ENCODE results near the gene ZFP92. TPM values are rescaled to one million over a fixed set of nuclear protein-coding genes. Genes with fewer than 3 reads are reported as not detected.

ZFP92 gene
- total RNA-seq, 1 donor from 2014 or later = 1.6 TPM

DNA sequence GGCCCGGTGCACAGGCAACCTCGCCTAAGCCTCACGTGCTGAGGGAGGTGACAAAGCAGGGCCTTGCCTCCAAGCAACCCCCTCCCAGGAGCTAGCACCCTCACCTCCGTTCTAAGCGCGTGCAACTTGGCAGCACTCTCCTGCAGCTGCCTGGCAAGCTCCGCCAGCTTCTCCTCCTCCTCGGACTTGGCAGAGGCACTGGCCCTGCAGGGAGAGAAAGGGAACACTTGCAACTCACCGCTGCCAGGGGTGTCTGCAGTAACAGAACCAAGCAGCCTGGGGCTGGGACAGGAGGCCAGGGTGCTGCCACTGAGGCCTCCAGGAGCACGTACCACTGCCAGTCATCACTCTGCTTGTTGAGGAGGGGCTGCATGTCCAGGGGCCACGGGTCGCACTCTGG is 44.9 kb downstream of the ZFP92 start:
- TF ChIP-seq, protein P1, sequence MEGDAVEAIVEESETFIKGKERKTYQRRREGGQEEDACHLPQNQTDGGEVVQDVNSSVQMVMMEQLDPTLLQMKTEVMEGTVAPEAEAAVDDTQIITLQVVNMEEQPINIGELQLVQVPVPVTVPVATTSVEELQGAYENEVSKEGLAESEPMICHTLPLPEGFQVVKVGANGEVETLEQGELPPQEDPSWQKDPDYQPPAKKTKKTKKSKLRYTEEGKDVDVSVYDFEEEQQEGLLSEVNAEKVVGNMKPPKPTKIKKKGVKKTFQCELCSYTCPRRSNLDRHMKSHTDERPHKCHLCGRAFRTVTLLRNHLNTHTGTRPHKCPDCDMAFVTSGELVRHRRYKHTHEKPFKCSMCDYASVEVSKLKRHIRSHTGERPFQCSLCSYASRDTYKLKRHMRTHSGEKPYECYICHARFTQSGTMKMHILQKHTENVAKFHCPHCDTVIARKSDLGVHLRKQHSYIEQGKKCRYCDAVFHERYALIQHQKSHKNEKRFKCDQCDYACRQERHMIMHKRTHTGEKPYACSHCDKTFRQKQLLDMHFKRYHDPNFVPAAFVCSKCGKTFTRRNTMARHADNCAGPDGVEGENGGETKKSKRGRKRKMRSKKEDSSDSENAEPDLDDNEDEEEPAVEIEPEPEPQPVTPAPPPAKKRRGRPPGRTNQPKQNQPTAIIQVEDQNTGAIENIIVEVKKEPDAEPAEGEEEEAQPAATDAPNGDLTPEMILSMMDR (IDR thresholded peaks at IDR 0.05) = no peak
- Mint-ChIP-seq H3K4me3 (no peak overlapping the region), H3K27me3 (no peaks in the 10 kb centered on the region), H3K27ac (no peak overlapping the region), H3K9me3 (no peaks in the 10 kb centered on the region), H3K36me3 (ENCODE audit: low read depth) (peaks cover 47% of the 10 kb centered on the region), H3K4me1 (no peaks in the 10 kb centered on the region)
- ChIA-PET POLR2A (no interaction called here), CTCF (no interaction called here)
- intact Hi-C loops (cut with micrococcal nuclease) = no loop called here
- ATAC-seq (ENCODE audit: low read depth) (no peak), DNase-seq (no peak)

DNA sequence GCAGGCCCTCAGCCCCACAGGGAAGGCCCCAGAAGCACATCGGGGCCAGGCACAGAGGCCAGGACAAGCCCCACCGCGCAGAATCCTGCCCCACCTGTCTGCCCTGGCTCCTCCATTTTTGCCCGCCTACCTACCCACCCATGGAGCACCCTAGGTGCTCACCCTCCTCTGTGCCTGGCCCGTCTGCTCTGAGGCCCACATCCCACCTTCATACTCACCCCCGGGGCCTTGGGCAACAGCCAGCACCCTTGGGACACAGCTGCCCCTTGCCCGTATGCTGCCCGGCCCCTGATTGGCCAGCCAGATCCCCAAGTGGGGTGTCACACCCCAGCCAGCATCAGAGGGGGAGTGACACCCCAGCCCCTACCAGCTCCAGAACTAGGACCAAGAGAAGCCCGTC is 45.4 kb downstream of the ZFP92 start:
- POLR2A ChIA-PET = no interaction called here
- CTCF ChIA-PET = no interaction called here
- TF ChIP-seq, protein P1 (IDR thresholded peaks at IDR 0.05) = no peak
- DNase-seq (no peak), ATAC-seq (ENCODE audit: low read depth) (no peak)
- peaks cover 46% of the 10 kb centered on the region for H3K36me3 Mint-ChIP-seq (ENCODE audit: low read depth)
- no peak overlapping the region for H3K27ac Mint-ChIP-seq
- H3K4me1 Mint-ChIP-seq = no peaks in the 10 kb centered on the region
- no peak overlapping the region for H3K4me3 Mint-ChIP-seq
- no peaks in the 10 kb centered on the region for H3K27me3 Mint-ChIP-seq
- H3K9me3 Mint-ChIP-seq = no peaks in the 10 kb centered on the region
- intact Hi-C loops (cut with micrococcal nuclease) = no loop called here

DNA sequence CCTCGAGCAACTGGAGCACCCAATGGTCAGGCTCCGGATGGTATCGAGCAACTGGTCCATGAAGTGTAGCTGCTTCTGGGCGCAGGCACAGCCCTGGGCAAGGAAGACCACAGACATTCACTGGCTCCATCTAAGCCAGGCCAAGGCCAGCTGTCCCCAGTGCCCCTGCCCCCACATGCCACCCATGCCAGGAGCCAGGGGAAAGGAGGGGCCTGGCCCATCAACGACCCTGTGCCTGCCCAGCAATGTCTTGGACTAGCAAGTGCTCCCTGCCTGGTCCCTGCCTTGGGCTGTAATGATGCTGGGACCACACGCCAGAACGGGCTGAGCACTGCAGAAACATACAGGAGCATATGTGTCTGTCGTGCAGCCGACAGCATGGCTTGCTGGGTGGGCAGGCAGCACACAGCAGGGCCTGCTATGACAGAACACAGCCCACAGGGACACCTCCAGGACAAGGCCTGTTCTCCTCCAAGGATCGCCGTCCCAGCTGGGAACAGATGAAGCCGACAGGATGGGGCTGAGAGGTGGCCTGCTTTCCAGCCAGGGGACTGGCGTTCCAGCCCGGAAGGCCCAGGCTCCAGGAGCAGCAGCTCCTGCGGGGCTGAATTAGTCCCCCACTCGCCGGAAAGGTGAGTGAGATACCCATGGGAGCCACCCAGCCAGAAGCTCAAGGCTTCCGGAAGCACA is 46.0 kb downstream of the ZFP92 start:
- Mint-ChIP-seq H3K4me3 (no peak overlapping the region), H3K27me3 (no peaks in the 10 kb centered on the region), H3K9me3 (no peaks in the 10 kb centered on the region), H3K27ac (no peak overlapping the region), H3K36me3 (ENCODE audit: low read depth) (peaks cover 49% of the 10 kb centered on the region), H3K4me1 (no peaks in the 10 kb centered on the region)
- intact Hi-C loops (cut with micrococcal nuclease) = no loop called here
- TF ChIP-seq, protein P1 (IDR thresholded peaks at IDR 0.05) = no peak
- CTCF ChIA-PET = no interaction called here
- no peak for DNase-seq
- POLR2A ChIA-PET = no interaction called here
- ATAC-seq (ENCODE audit: low read depth) = no peak

DNA sequence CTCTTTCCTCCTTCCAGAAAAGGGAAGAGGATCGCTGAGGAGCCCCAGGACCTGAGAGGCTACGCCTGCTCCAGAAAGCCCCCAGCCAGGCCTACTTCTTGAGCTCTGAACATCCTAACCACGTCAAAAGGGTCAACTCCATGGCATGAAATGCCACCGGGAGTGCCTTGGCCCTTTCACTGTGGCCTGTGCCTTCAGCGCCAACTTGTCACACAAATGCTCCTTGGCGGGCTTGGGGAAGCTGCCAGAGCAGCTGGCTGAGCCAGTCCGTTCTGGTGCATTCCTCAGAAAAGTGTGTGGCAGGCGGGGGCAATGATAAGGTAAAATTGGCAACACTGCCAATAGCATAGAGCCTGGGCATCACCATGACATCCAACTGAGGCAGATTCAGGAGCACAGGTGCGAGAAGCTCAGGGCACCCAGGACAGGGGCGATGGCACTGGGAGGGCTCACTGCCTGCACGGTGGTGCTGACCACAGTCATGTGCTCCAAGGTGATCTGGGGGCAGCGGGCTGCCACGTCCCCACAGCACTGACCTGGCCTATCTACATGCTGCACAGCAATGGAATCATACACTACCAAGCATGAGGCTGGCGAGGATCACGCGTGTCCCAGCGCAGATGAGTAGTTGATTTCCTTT is 46.7 kb downstream of the ZFP92 start:
- ChIA-PET CTCF (interaction anchor here (1.2 kb wide), 1 partner anchor 50 kb away, joined by 4 read pairs; no protein-coding TSS in a partner anchor), POLR2A (no interaction called here)
- no peak overlapping the region for H3K4me3 Mint-ChIP-seq
- intact Hi-C loops (cut with micrococcal nuclease) = no loop called here
- H3K27me3 Mint-ChIP-seq = no peaks in the 10 kb centered on the region
- ATAC-seq (ENCODE audit: low read depth) (no peak), DNase-seq (no peak)
- TF ChIP-seq, protein P1 (IDR thresholded peaks at IDR 0.05) = no peak
- H3K4me1 Mint-ChIP-seq = no peaks in the 10 kb centered on the region
- H3K27ac Mint-ChIP-seq = no peak overlapping the region
- peaks cover 49% of the 10 kb centered on the region for H3K36me3 Mint-ChIP-seq (ENCODE audit: low read depth)
- H3K9me3 Mint-ChIP-seq = no peaks in the 10 kb centered on the region

DNA sequence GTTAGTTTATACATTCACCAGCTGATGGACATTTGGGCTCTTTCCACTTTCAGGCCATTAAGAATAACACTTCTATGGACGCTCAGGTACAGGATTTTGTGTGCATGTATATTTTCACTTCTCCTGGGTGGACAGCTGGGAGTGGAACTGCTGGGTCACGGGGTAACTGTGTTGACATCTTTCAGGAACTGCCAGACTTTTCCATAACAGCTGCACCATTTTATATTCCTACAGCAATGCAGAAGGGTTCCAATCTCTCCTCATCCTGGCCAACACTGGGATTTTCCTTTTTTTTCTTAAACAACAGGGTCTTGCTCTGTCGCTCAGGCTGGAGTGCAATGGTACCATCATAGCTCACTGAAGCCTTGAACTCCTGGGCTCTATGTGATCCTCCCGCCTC is 47.2 kb downstream of the ZFP92 start:
- ChIA-PET POLR2A (no interaction called here), CTCF (interaction anchor here (1.2 kb wide), 1 partner anchor 49 kb away, joined by 4 read pairs; no protein-coding TSS in a partner anchor)
- H3K27me3 Mint-ChIP-seq = no peaks in the 10 kb centered on the region
- DNase-seq = no peak
- H3K4me1 Mint-ChIP-seq = no peaks in the 10 kb centered on the region
- ATAC-seq (ENCODE audit: low read depth) = no peak
- TF ChIP-seq, protein P1 (IDR thresholded peaks at IDR 0.05) = no peak
- H3K27ac Mint-ChIP-seq = no peak overlapping the region
- H3K36me3 Mint-ChIP-seq (ENCODE audit: low read depth) = peaks cover 50% of the 10 kb centered on the region
- H3K4me3 Mint-ChIP-seq = no peak overlapping the region
- intact Hi-C loops (cut with micrococcal nuclease) = no loop called here
- H3K9me3 Mint-ChIP-seq = no peaks in the 10 kb centered on the region

All from activated B cell treated with CpG ODN at 0.5 μM for 24 hours (primary cell).